Stomach (tissue), 9 donors: ENCODE measurements around the gene PDLIM4. TPM values are rescaled to one million over a fixed set of nuclear protein-coding genes. Genes with fewer than 3 reads are reported as not detected.

ENCODE experiments used
- DNase-seq, 2 donors: peaks; one replicate each; pipeline versions ENCODE4 v3.0.0 to v3.0.0-alpha.2; 2013 to 2019
- H3K27ac ChIP-seq, 5 donors: fragments of 200-600 bp in 4 of 5; sonication (generic) in 4 of 5; one replicate each; pipeline ENCODE4 v1.5.1; 2013 to 2019; ENCODE audit warnings: mild to moderate bottlenecking in 1 of 5, moderate library complexity in 1 of 5
- H3K27me3 ChIP-seq, 3 donors: fragments of 200-600 bp; sonication (generic); one replicate each; pipeline ENCODE4 v1.5.1; 2017 to 2019; ENCODE audit warnings: mixed run types in 1 of 3
- H3K36me3 ChIP-seq, 4 donors: fragments of 200-600 bp; sonication (generic); 1 replicate in 3 of 4; 2 replicates in 1 of 4; pipeline ENCODE4 v1.5.1; 2016 to 2019
- H3K4me1 ChIP-seq, 4 donors: fragments of 200-600 bp; sonication (generic); one replicate each; pipeline ENCODE4 v1.5.1; 2016 to 2019
- H3K4me3 ChIP-seq, 4 donors: fragments of 200-600 bp; sonication (generic) in 3 of 4; one replicate each; pipeline ENCODE4 v1.5.1; 2016 to 2019; ENCODE audit warnings: mild to moderate bottlenecking in 1 of 4
- H3K9me3 ChIP-seq, 4 donors: fragments of 200-600 bp; sonication (generic); one replicate each; pipeline ENCODE4 v1.5.1; 2016 to 2019
- CTCF ChIP-seq, 7 experiments: fragments of 450-650 bp in 4 of 7; fragments of 200-600 bp in 3 of 7; sonication (generic) in 3 of 7; IDR thresholded peaks; one replicate each; pipeline ENCODE4 v1.5.1; 2016 to 2019; ENCODE audit warnings: antibody characterized with exemption in 7 of 7, control low read depth in 2 of 7, mild to moderate bottlenecking in 1 of 7
- EP300 ChIP-seq: sonication (generic); formaldehyde crosslinking; IDR thresholded peaks from one replicate; pipeline ENCODE4 v1.6.1; 2017; ENCODE audit warnings: antibody characterized with exemption
- POLR2A ChIP-seq, 4 donors: fragments of 450-650 bp; IDR thresholded peaks; one replicate each; pipeline ENCODE4 v1.6.1; 2016; ENCODE audit warnings: antibody characterized with exemption in 4 of 4, control low read depth in 2 of 4, mild to moderate bottlenecking in 1 of 4, moderate library complexity in 1 of 4
- POLR2AphosphoS5 ChIP-seq, 3 donors: sonication (generic); formaldehyde crosslinking; IDR thresholded peaks; one replicate each; pipeline ENCODE4 v1.6.1; 2016; ENCODE audit warnings: antibody characterized with exemption in 3 of 3
- WGBS, 5 donors: extraction: QIAGEN DNeasy Blood & Tissue Kit in 3 of 5; methylation state at CpG; one replicate each; pipeline versions ENCODE4 v1.1.5 to v1.1.7; 2013 to 2018; 5-methylcytosine and 5-hydroxymethylcytosine counted together
- intact Hi-C: fragments of 100-400 bp; cut with DNase I; formaldehyde crosslinking; loops from one replicate; pipeline ENCODE4 v1.15.1; 2023; ENCODE audit warnings: low total_unique reads
- polyA plus RNA-seq, 3 donors: library from polyadenylated mRNA; stranded (reverse); fragments of 200-250 nt; gene quantifications; one replicate each; pipeline ENCODE4 v1.2.3, GENCODE V29; 2013
- total RNA-seq, 5 donors: library from RNA; depleted of rRNA; stranded (reverse); fragments of >200 nt; gene quantifications; one replicate each; pipeline versions ENCODE4 v1.1.0 to v1.2.3, GENCODE V29; 2014 to 2016
- donor health status: healthy with polysubstance abuse.
- donor health status: Bipolar disorder and iron deficiency.
- donor health status: healthy.

Gene PDLIM4
- total and polyA plus RNA-seq, 8 donors = 11.2 to 52.4 (median 17.0) TPM; not detected in 1

- Histone ChIP-seq H3K4me3 (no peak overlapping the region), H3K27me3 (peaks cover 0 to 10% (median 4%) of the 10 kb centered on the region in 3 donors), H3K36me3 (no peaks in the 10 kb centered on the region), H3K9me3 (no peaks in the 10 kb centered on the region), H3K4me1 (peaks cover 0 to 32% (median 28%) of the 10 kb centered on the region in 4 donors), H3K27ac (peak overlapping the region in 3 of 5 donors; percentile 13 to 47 (median 27))
- intact Hi-C loops = no loop called here
- DNase-seq = peak in 1 of 2 donors; percentile 79
- 65 to 82% (median 80%) methylated on average over 4 to 8 of the region's 8 CpGs for WGBS, 5 donors
- TF ChIP-seq EP300 = no peak
- no peak for TF ChIP-seq CTCF (IDR thresholded peaks at IDR 0.05)
- TF ChIP-seq POLR2A (IDR thresholded peaks at IDR 0.05) = no peak
- no peak for TF ChIP-seq POLR2AphosphoS5 (IDR thresholded peaks at IDR 0.05)
Observed at GRCh38 chr5:132253452-132254320, 3.8 kb upstream of the PDLIM4 start.

- Histone ChIP-seq H3K9me3 (no peaks in the 10 kb centered on the region), H3K4me1 (peaks cover 0 to 40% (median 32%) of the 10 kb centered on the region in 4 donors), H3K27ac (peak overlapping the region in 3 of 5 donors; percentile 13 to 47 (median 27)), H3K27me3 (peaks cover 0 to 10% (median 4%) of the 10 kb centered on the region in 3 donors), H3K36me3 (no peaks in the 10 kb centered on the region), H3K4me3 (no peak overlapping the region)
- intact Hi-C loops = no loop called here
- peak in 1 of 2 donors; percentile 71 for DNase-seq
- peak in 1 of 3 donors; percentile 24 for TF ChIP-seq POLR2AphosphoS5 (IDR thresholded peaks at IDR 0.05)
- TF ChIP-seq EP300 = no peak
- WGBS, 5 donors = 37 to 55% (median 43%) methylated on average over 5 to 7 of the region's 7 CpGs
Observed at GRCh38 chr5:132254321-132254977, 3.0 kb upstream of the PDLIM4 start.

- H3K27me3 ChIP-seq = peaks cover 0 to 10% (median 4%) of the 10 kb centered on the region in 3 donors
- intact Hi-C loops = no loop called here
- no peak for TF ChIP-seq EP300
- no peak for TF ChIP-seq CTCF (IDR thresholded peaks at IDR 0.05)
- TF ChIP-seq POLR2A (IDR thresholded peaks at IDR 0.05) = no peak
- TF ChIP-seq POLR2AphosphoS5 (IDR thresholded peaks at IDR 0.05) = no peak
- H3K4me1 ChIP-seq = peaks cover 14 to 57% (median 49%) of the 10 kb centered on the region in 4 donors
- peak overlapping the region in 1 of 5 donors; percentile 97 for H3K27ac ChIP-seq
- no peaks in the 10 kb centered on the region for H3K9me3 ChIP-seq
- no peak overlapping the region for H3K4me3 ChIP-seq
- no peak for DNase-seq
- WGBS, 5 donors = 93 to 98% (median 97%) methylated on average over 4 of the region's 4 CpGs
- no peaks in the 10 kb centered on the region for H3K36me3 ChIP-seq
Observed at GRCh38 chr5:132256086-132256782, 1.3 kb upstream of the PDLIM4 start.

GRCh38 chr5:132256783-132257130, 739 bp upstream of the PDLIM4 start:
- Histone ChIP-seq H3K27me3 (peaks cover 0 to 10% (median 4%) of the 10 kb centered on the region in 3 donors), H3K36me3 (no peaks in the 10 kb centered on the region), H3K4me1 (peaks cover 19 to 63% (median 53%) of the 10 kb centered on the region in 4 donors), H3K27ac (peak overlapping the region in 4 of 5 donors; percentile 86 to 97 (median 92)), H3K9me3 (no peaks in the 10 kb centered on the region), H3K4me3 (peak overlapping the region; percentile 53 to 75 (median 54))
- no peak for DNase-seq
- intact Hi-C loops = no loop called here
- WGBS, 5 donors = 89 to 94% (median 92%) methylated on average over 6 of the region's 6 CpGs
- TF ChIP-seq EP300 = no peak
- no peak for TF ChIP-seq POLR2A (IDR thresholded peaks at IDR 0.05)
- no peak for TF ChIP-seq POLR2AphosphoS5 (IDR thresholded peaks at IDR 0.05)
- TF ChIP-seq CTCF (IDR thresholded peaks at IDR 0.05) = no peak
